ENCODE results near the gene TRIM8.

The TRIM8 gene

DNA sequence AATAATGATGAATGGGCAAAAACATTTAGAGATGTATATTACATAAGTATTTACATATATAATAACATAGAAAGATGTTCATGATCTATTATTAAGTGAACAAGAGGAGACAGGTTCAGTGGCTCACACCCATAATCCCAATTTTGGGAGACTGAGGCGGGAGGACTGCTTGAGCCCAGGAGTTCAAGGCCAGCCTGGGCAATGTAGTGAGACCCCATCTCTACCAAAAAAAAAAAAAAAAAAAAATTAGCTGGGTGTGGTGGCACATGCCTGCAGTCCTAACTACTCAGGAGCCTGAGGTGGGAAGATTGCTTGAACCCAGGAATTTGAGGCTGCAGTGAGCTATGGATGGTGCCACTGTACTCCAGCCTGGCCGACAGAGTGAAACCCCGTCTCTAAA is 57.5 kb downstream of the TRIM8 start:
- Histone ChIP-seq H3K36me3 (replicated peaks) (peaks cover 20% of the 10 kb centered on the region), H3K27ac (no peak overlapping the region), H3K27me3 (replicated peaks) (no peaks in the 10 kb centered on the region), H3K4me3 (ENCODE audit: low read depth, low read length) (no peak overlapping the region)
- TF ChIP-seq, protein P1, sequence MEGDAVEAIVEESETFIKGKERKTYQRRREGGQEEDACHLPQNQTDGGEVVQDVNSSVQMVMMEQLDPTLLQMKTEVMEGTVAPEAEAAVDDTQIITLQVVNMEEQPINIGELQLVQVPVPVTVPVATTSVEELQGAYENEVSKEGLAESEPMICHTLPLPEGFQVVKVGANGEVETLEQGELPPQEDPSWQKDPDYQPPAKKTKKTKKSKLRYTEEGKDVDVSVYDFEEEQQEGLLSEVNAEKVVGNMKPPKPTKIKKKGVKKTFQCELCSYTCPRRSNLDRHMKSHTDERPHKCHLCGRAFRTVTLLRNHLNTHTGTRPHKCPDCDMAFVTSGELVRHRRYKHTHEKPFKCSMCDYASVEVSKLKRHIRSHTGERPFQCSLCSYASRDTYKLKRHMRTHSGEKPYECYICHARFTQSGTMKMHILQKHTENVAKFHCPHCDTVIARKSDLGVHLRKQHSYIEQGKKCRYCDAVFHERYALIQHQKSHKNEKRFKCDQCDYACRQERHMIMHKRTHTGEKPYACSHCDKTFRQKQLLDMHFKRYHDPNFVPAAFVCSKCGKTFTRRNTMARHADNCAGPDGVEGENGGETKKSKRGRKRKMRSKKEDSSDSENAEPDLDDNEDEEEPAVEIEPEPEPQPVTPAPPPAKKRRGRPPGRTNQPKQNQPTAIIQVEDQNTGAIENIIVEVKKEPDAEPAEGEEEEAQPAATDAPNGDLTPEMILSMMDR (IDR thresholded peaks at IDR 0.05; ENCODE audit: low read depth, low read length, missing control alignments), result no peak
- no peak for DNase-seq
- in situ Hi-C loops (cut with HindIII; ENCODE audit: low pct_ligation_motif_present, low sequenced_read_pairs), result no loop called here

DNA sequence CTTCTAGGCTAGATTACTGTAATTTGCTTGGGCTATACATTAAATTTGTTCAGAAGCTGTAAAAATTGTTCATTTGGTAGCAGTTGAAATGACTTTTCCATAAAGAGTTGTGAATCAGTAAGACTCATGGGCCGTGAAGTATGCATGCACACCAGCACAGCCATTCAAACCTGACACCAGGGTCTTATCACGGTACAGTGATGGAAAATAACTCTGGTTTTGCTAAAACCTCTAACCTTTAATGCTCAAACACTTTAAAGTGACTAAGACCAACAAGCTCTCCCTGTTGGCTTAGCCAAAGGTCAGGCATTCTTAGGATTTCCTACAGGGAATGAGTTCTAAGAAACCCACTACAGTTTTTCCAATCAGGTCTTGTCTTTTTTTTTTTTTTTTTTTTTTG is 58.5 kb downstream of the TRIM8 start:
- no peak for DNase-seq
- H3K27me3 ChIP-seq (replicated peaks), result no peaks in the 10 kb centered on the region
- no peak overlapping the region for H3K27ac ChIP-seq
- no peak overlapping the region for H3K4me3 ChIP-seq (ENCODE audit: low read depth, low read length)
- H3K36me3 ChIP-seq (replicated peaks), result peaks cover 14% of the 10 kb centered on the region
- TF ChIP-seq, protein P1 (IDR thresholded peaks at IDR 0.05; ENCODE audit: low read depth, low read length, missing control alignments), result no peak
- in situ Hi-C loops (cut with HindIII; ENCODE audit: low pct_ligation_motif_present, low sequenced_read_pairs), result no loop called here

DNA sequence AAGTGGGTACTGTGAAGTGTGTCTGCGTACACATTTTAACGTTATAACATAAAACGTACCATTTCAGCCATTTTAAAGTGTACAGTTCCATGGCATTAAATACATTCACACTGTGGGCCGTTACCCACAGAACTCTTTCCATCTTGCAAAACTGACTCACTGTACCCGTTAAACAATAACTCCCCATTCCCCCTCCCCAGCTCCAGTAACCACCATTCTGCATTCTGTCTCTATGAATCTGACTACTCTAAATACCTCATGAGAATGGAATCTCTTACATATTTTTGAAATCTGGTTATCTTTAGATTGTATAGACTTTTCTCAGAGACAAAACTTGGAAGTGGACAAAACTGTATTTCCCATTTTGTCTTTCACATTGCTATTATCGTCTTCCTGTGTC is 60.6 kb downstream of the TRIM8 start:
- no peak overlapping the region for H3K4me3 ChIP-seq (ENCODE audit: low read depth, low read length)
- peak; percentile 82 for DNase-seq
- in situ Hi-C loops (cut with HindIII; ENCODE audit: low pct_ligation_motif_present, low sequenced_read_pairs), result no loop called here
- H3K27ac ChIP-seq, result peak overlapping the region; percentile 77
- peaks cover 3% of the 10 kb centered on the region for H3K36me3 ChIP-seq (replicated peaks)
- TF ChIP-seq, protein P1 (IDR thresholded peaks at IDR 0.05; ENCODE audit: low read depth, low read length, missing control alignments), result no peak
- no peaks in the 10 kb centered on the region for H3K27me3 ChIP-seq (replicated peaks)

DNA sequence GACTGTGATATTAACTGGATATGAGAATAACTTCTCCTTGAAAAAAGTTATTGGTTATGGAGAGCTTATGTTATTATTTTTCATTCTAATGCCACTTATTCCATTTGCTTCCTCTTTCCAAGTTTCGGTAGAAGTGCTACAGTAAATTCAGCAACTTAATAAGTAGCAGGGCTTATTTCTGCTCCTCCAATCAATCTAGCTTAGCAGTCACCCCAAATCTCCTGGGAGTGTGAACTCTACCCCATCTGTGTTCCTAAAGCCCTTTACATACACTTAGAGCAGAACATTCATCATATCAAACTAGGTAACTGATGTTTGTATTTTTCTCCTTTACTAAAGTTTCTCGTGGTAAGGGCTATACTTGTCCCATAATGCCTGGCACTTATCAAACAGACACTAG is 61.3 kb downstream of the TRIM8 start:
- no peak overlapping the region for H3K4me3 ChIP-seq (ENCODE audit: low read depth, low read length)
- H3K36me3 ChIP-seq (replicated peaks), result peaks cover 3% of the 10 kb centered on the region
- DNase-seq, result no peak
- in situ Hi-C loops (cut with HindIII; ENCODE audit: low pct_ligation_motif_present, low sequenced_read_pairs), result no loop called here
- H3K27ac ChIP-seq, result peak overlapping the region; percentile 77
- TF ChIP-seq, protein P1 (IDR thresholded peaks at IDR 0.05; ENCODE audit: low read depth, low read length, missing control alignments), result no peak
- H3K27me3 ChIP-seq (replicated peaks), result no peaks in the 10 kb centered on the region

Measured in brain microvascular endothelial cell (primary cell).